Activated T-helper 1 cell treated with anti-CD3 and anti-CD28 coated beads, Interleukin-2, amount 50 U/mL, for 16 hours (primary cell): ENCODE measurements around the gene PKN2.
"Not testable (repeated sequence)": the region's sequence is repeated elsewhere in the genome, so short reads cannot be mapped to it uniquely, and the experiment has no call there.

Experiments used
- DNase-seq, 2 donors: peaks; one replicate each; pipeline ENCODE4 v3.0.0-alpha.2; 2020; ENCODE audit warnings: low read depth in 1 of 2, low spot score in 1 of 2

The PKN2 gene

DNA sequence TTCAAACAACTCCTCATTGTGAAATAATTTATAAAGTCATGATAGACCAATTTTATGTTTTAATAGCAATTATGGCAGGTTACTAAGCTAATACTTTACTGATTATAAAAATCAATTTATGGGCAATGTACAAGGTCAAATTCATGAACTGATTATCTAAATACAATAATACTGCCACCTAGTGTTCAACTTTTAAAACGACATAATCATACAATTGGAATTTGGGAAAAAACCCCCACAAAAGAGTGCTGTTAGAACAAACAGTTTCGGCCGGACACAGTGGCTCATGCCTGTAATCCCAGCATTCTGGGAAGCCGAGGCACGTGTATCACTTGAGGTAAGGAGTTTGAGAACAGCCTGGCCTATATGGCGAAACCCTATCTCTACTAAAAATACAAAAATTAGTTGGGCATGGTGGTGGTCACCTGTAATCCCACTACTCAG lies 193.3 kb downstream of the PKN2 start:
- no peak for DNase-seq

DNA sequence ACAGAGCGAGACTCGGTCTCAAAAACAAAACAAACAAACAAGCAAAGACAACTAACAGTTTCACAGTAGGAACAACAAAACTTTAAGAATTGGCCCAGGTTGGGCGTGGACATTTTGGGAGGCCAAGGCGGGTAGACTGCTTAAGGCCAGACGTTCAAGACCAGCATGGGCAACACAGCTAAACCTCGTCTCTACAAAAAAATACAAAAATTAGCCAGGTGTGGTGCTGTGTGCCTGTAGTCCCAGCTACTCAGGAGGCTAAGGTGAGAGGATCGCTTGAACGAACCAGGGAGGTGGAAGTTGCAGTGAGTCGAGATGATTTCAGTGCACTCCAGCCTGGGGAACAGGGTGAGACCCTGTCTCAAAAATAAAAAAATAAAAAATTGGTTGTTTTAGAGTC lies 193.8 kb downstream of the PKN2 start:
- DNase-seq: no peak

DNA sequence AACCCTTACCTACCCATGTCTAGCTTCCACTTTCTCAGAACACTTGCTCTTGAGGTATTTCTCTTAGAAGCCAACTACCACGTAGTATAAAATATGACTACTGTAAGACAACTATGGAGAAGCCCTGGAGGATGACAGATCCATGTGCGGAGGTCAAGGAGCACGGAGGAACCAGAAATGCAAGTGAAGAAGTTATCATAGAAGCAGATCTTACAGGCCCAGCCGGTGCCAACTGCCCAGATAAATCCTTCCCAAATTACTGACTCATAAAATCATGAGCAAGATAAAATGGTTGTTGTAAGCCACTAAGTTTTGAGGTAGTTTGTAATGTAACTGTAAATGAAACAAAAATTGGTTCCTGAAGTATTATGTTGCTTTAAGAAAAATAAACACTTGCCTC lies 194.7 kb downstream of the PKN2 start:
- no peak for DNase-seq

DNA sequence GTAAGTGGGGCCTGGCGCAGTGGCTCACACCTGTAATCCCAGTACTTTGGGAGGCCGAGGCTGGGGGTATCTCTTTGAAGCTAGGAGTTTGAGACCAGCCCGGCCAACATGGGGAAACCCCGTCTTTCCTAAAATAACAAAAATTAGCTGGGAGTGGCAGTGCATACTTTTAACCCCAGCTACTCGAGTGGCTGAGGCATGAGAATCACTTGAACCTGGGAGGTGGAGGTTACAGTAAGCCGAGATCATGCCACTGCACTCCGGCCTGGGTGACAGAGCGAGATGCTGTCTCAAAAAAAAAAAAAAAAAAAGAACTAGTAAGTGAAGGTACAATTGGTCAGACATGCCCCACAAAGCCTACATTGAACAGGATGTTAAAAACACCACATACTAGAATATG lies 196.6 kb downstream of the PKN2 start:
- DNase-seq: not testable (repeated sequence)

DNA sequence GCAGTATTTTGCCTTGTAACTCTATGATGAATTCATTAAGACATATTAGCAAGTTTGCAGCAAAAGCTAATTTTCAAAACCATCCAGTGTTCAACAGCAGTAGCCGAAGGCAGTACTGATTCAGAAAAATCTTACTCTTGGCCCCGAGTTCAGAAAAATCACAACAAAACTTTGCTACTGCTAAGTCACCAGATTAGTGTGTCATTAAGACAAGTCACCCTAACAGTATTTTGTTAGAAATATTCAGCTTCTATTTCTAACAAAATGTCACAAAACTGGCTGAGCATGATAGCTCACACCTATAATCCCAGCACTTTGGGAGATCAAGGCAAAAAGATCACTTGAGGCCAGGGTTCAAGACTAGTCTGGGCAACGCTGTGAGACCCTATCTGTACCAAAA lies 199.1 kb downstream of the PKN2 start:
- DNase-seq: no peak
